GM13977 (cell line): ENCODE measurements around the gene UFSP1.
A peak's percentile ranks its signal among the peaks of the same experiment; 100 is the strongest.

Experiments
- DNase-seq: peaks from one replicate; pipeline ENCODE4 v3.0.0; 2012; ENCODE audit warnings: low spot score
- CTCF ChIP-seq: IDR thresholded peaks from 2 replicates; pipeline ENCODE4 v1.5.1; 2012; ENCODE audit warnings: mild to moderate bottlenecking, control low read depth; ENCODE audit not compliant: insufficient read depth; ENCODE audit errors: extremely low read depth, missing control alignments
- in situ Hi-C: fragments of 300-500 bp; cut with MboI; formaldehyde crosslinking; loops from one replicate; pipeline ENCODE4 v1.12.0; 2022; ENCODE audit warnings: low sequenced_read_pairs, low pct_unique_long_range_greater_than_20kb, mixed read lengths, inconsistent platforms; ENCODE audit not compliant: unreplicated experiment

Gene UFSP1

GRCh38 chr7:100895701-100895955 is 6.1 kb upstream of the UFSP1 start, which contains the start of gene ACHE:
ACHE (minus strand) TSS chr7:100895888; CDS start chr7:100894232, 1,656 bp downstream.
- in situ Hi-C loops, result loop anchor here (10.0 kb wide), 1 partner anchor 189 kb away; the partner anchor contains the start of gene TRIM56
- DNase-seq, result peak; percentile 64
- TF ChIP-seq CTCF, result no peak

GRCh38 chr7:100894860-100895700 is 5.6 kb upstream of the UFSP1 start:
- peak; percentile 79 for DNase-seq
- in situ Hi-C loops, result loop anchor here (5.0 to 10.0 kb wide), 2 partner anchors 162 to 190 kb away; partner anchors contain the start of gene TRIM56
- TF ChIP-seq CTCF, result peak; percentile 90

GRCh38 chr7:100893910-100894721 is 4.6 kb upstream of the UFSP1 start:
- peak; percentile 17 for DNase-seq
- in situ Hi-C loops, result loop anchor here (5.0 to 10.0 kb wide), 2 partner anchors 163 to 191 kb away; partner anchors contain the start of gene TRIM56
- TF ChIP-seq CTCF, result no peak

- DNase-seq, result no peak
- in situ Hi-C loops, result loop anchor here (5.0 to 10.0 kb wide), 2 partner anchors 164 to 191 kb away; partner anchors contain the start of gene TRIM56
- TF ChIP-seq CTCF, result no peak
These were observed 3.9 kb upstream of the UFSP1 start for GRCh38 chr7:100893318-100893895.

- in situ Hi-C loops, result loop anchor here (5.0 to 10.0 kb wide), 2 partner anchors 165 to 192 kb away; partner anchors contain the start of gene TRIM56
- DNase-seq, result no peak
- no peak for TF ChIP-seq CTCF
These were observed 3.1 kb upstream of the UFSP1 start for GRCh38 chr7:100892364-100893317.
